SJCRH30 (cell line): ENCODE measurements around the gene TMEM247. TPM values are rescaled to one million over a fixed set of nuclear protein-coding genes. Genes with fewer than 3 reads are reported as not detected.

ENCODE experiments used
- DNase-seq, 2 experiments: peaks; one replicate each; pipeline ENCODE4 v3.0.0-alpha.2; 2015 to 2020
- H3K27ac ChIP-seq: fragments of 250-450 bp; sonication (Bioruptor Pico); 2 replicates; pipeline ENCODE4 v1.5.1; 2020; ENCODE audit warnings: mild to moderate bottlenecking, moderate library complexity
- H3K27me3 ChIP-seq: fragments of 250-450 bp; sonication (Bioruptor Pico); 2 replicates; pipeline ENCODE4 v1.5.1; 2020; ENCODE audit warnings: mild to moderate bottlenecking, moderate library complexity
- H3K36me3 ChIP-seq: fragments of 250-450 bp; sonication (Bioruptor Pico); 2 replicates; pipeline ENCODE4 v1.5.1; 2020; ENCODE audit warnings: mild to moderate bottlenecking, moderate library complexity
- H3K4me1 ChIP-seq: fragments of 250-450 bp; sonication (Bioruptor Pico); 2 replicates; pipeline ENCODE4 v1.5.1; 2020; ENCODE audit warnings: mild to moderate bottlenecking, moderate library complexity
- H3K4me3 ChIP-seq: fragments of 250-450 bp; sonication (Bioruptor Pico); 2 replicates; pipeline ENCODE4 v1.5.1; 2020; ENCODE audit warnings: mild to moderate bottlenecking, moderate library complexity
- H3K9me3 ChIP-seq: fragments of 250-450 bp; sonication (Bioruptor Pico); replicated peaks from 2 replicates; pipeline ENCODE4 v1.5.1; 2020; ENCODE audit warnings: mild to moderate bottlenecking, moderate library complexity
- total RNA-seq: library from RNA; depleted of rRNA; stranded (reverse); fragments of >200 nt; shearing (Covaris generic); gene quantifications from 2 replicates; pipeline ENCODE4 v1.2.3, GENCODE V29; 2014

The TMEM247 gene
- total RNA-seq, 1 experiment from 2014 or later, result not detected

- no peak overlapping the region for H3K27ac ChIP-seq
- H3K4me1 ChIP-seq, result no peaks in the 10 kb centered on the region
- H3K9me3 ChIP-seq, result peaks cover 13% of the 10 kb centered on the region
- no peaks in the 10 kb centered on the region for H3K36me3 ChIP-seq
- no peaks in the 10 kb centered on the region for H3K27me3 ChIP-seq
- DNase-seq, result no peak
- no peak overlapping the region for H3K4me3 ChIP-seq
These were observed 32.3 kb upstream of the TMEM247 start for GRCh38 chr2:46446871-46447568.

GRCh38 chr2:46447649-46448048 is 31.7 kb upstream of the TMEM247 start:
- no peaks in the 10 kb centered on the region for H3K4me1 ChIP-seq
- H3K9me3 ChIP-seq, result peaks cover 13% of the 10 kb centered on the region
- no peak for DNase-seq
- no peaks in the 10 kb centered on the region for H3K27me3 ChIP-seq
- H3K4me3 ChIP-seq, result no peak overlapping the region
- no peaks in the 10 kb centered on the region for H3K36me3 ChIP-seq
- no peak overlapping the region for H3K27ac ChIP-seq

- H3K27me3 ChIP-seq, result no peaks in the 10 kb centered on the region
- DNase-seq, result no peak
- H3K27ac ChIP-seq, result no peak overlapping the region
- no peaks in the 10 kb centered on the region for H3K36me3 ChIP-seq
- H3K4me1 ChIP-seq, result no peaks in the 10 kb centered on the region
- H3K4me3 ChIP-seq, result no peak overlapping the region
- H3K9me3 ChIP-seq, result peaks cover 13% of the 10 kb centered on the region
These were observed 31.3 kb upstream of the TMEM247 start for GRCh38 chr2:46448111-46448510.

GRCh38 chr2:46448641-46449040 is 30.7 kb upstream of the TMEM247 start:
- peaks cover 13% of the 10 kb centered on the region for H3K9me3 ChIP-seq
- no peaks in the 10 kb centered on the region for H3K27me3 ChIP-seq
- H3K36me3 ChIP-seq, result no peaks in the 10 kb centered on the region
- no peak overlapping the region for H3K4me3 ChIP-seq
- H3K27ac ChIP-seq, result no peak overlapping the region
- no peak for DNase-seq
- H3K4me1 ChIP-seq, result no peaks in the 10 kb centered on the region

GRCh38 chr2:46449700-46450099 is 29.7 kb upstream of the TMEM247 start:
- Histone ChIP-seq H3K27me3 (no peaks in the 10 kb centered on the region), H3K27ac (no peak overlapping the region), H3K4me3 (no peak overlapping the region), H3K9me3 (peaks cover 12% of the 10 kb centered on the region), H3K36me3 (no peaks in the 10 kb centered on the region), H3K4me1 (no peaks in the 10 kb centered on the region)
- no peak for DNase-seq

- H3K27ac ChIP-seq, result no peak overlapping the region
- H3K36me3 ChIP-seq, result no peaks in the 10 kb centered on the region
- no peak overlapping the region for H3K4me3 ChIP-seq
- DNase-seq, result no peak
- no peaks in the 10 kb centered on the region for H3K9me3 ChIP-seq
- no peaks in the 10 kb centered on the region for H3K27me3 ChIP-seq
- no peaks in the 10 kb centered on the region for H3K4me1 ChIP-seq
These were observed 28.1 kb upstream of the TMEM247 start for GRCh38 chr2:46451131-46451711.

GRCh38 chr2:46456789-46457188 is 22.6 kb upstream of the TMEM247 start:
- Histone ChIP-seq H3K9me3 (no peaks in the 10 kb centered on the region), H3K27me3 (no peaks in the 10 kb centered on the region), H3K36me3 (no peaks in the 10 kb centered on the region), H3K27ac (no peak overlapping the region), H3K4me1 (peaks cover 14% of the 10 kb centered on the region), H3K4me3 (no peak overlapping the region)
- DNase-seq, result no peak

GRCh38 chr2:46458763-46459500 is 20.4 kb upstream of the TMEM247 start:
- DNase-seq, result no peak
- Histone ChIP-seq H3K4me1 (peaks cover 14% of the 10 kb centered on the region), H3K4me3 (no peak overlapping the region), H3K27me3 (no peaks in the 10 kb centered on the region), H3K27ac (no peak overlapping the region), H3K9me3 (no peaks in the 10 kb centered on the region), H3K36me3 (no peaks in the 10 kb centered on the region)

GRCh38 chr2:46459694-46460093 is 19.7 kb upstream of the TMEM247 start:
- Histone ChIP-seq H3K36me3 (no peaks in the 10 kb centered on the region), H3K27ac (no peak overlapping the region), H3K4me3 (no peak overlapping the region), H3K4me1 (peaks cover 14% of the 10 kb centered on the region), H3K27me3 (no peaks in the 10 kb centered on the region), H3K9me3 (no peaks in the 10 kb centered on the region)
- no peak for DNase-seq

- no peaks in the 10 kb centered on the region for H3K36me3 ChIP-seq
- peaks cover 14% of the 10 kb centered on the region for H3K4me1 ChIP-seq
- peak overlapping the region; percentile 4; the same call in 1 of the 2 replicates for H3K4me3 ChIP-seq
- peak overlapping the region; percentile 8; the same call in 1 of the 2 replicates for H3K27ac ChIP-seq
- no peaks in the 10 kb centered on the region for H3K9me3 ChIP-seq
- H3K27me3 ChIP-seq, result no peaks in the 10 kb centered on the region
- DNase-seq, result peak; percentile 71 to 81
These were observed 19.0 kb upstream of the TMEM247 start for GRCh38 chr2:46460241-46460921.

GRCh38 chr2:46461011-46461674 is 18.2 kb upstream of the TMEM247 start:
- H3K4me1 ChIP-seq, result peaks cover 14% of the 10 kb centered on the region
- peak; percentile 68 to 85 for DNase-seq
- H3K4me3 ChIP-seq, result peak overlapping the region; percentile 4; the same call in 1 of the 2 replicates
- no peaks in the 10 kb centered on the region for H3K9me3 ChIP-seq
- H3K36me3 ChIP-seq, result no peaks in the 10 kb centered on the region
- H3K27me3 ChIP-seq, result no peaks in the 10 kb centered on the region
- peak overlapping the region; percentile 8; the same call in 1 of the 2 replicates for H3K27ac ChIP-seq

GRCh38 chr2:46461709-46462171 is 17.6 kb upstream of the TMEM247 start:
- no peaks in the 10 kb centered on the region for H3K27me3 ChIP-seq
- H3K4me1 ChIP-seq, result peaks cover 14% of the 10 kb centered on the region
- no peaks in the 10 kb centered on the region for H3K36me3 ChIP-seq
- no peak for DNase-seq
- H3K4me3 ChIP-seq, result no peak overlapping the region
- no peak overlapping the region for H3K27ac ChIP-seq
- H3K9me3 ChIP-seq, result no peaks in the 10 kb centered on the region

- Histone ChIP-seq H3K4me1 (peaks cover 14% of the 10 kb centered on the region), H3K9me3 (no peaks in the 10 kb centered on the region), H3K36me3 (no peaks in the 10 kb centered on the region), H3K4me3 (no peak overlapping the region), H3K27me3 (no peaks in the 10 kb centered on the region), H3K27ac (no peak overlapping the region)
- no peak for DNase-seq
These were observed 16.4 kb upstream of the TMEM247 start for GRCh38 chr2:46462936-46463335.

GRCh38 chr2:46469116-46469515 is 10.2 kb upstream of the TMEM247 start:
- H3K4me3 ChIP-seq, result no peak overlapping the region
- no peaks in the 10 kb centered on the region for H3K27me3 ChIP-seq
- H3K4me1 ChIP-seq, result peaks cover 9% of the 10 kb centered on the region
- no peak for DNase-seq
- H3K9me3 ChIP-seq, result peaks cover 5% of the 10 kb centered on the region; the same call in 1 of the 2 replicates
- H3K27ac ChIP-seq, result no peak overlapping the region
- H3K36me3 ChIP-seq, result no peaks in the 10 kb centered on the region
